ENCODE measurements around the gene CFAP61.

Gene CFAP61

GRCh38 chr20:20031790-20032189 lies 20.5 kb upstream of the CFAP61 start:
- no peak for DNase-seq (ENCODE audit: low read depth in 2 of 2)

DNA sequence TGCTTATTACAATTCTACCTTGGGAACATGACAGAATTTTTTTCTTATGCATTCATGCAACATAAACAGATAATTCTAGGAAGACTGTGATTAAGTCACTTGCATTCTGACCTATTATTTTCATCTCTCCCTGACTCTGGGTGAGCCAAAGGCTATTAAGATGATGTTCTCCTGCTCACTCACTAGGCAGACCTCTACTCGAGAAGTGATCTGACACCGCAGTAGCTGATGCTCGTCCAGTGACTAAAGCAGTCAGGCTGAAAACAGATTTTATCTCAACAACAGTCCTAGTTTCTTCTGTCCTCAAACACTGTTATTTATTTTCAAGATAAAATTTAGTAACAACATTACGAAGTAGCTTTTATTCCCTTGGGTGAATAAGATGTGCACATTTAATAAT lies 17.8 kb upstream of the CFAP61 start:
- DNase-seq (ENCODE audit: low read depth in 2 of 2), result no peak

DNA sequence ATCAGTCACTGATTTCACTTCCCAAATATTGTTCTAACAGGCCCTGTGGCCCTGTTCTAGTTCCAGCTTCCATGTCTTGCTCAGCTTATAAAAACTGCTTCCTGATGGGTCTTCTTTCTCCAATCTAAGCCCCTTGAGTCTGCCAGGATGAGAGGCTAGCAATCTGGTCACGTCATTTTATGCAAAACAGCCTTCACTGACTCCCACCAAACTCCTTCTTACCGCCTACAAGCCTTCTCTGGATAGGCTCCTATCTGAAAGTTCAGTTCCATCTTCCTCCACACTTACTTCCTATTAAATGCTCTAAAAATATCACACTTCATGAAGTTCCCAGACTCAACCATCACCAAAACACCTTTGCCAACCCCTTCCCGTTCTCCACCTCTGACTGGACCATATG lies 15.6 kb upstream of the CFAP61 start:
- DNase-seq (ENCODE audit: low read depth in 2 of 2), result no peak

DNA sequence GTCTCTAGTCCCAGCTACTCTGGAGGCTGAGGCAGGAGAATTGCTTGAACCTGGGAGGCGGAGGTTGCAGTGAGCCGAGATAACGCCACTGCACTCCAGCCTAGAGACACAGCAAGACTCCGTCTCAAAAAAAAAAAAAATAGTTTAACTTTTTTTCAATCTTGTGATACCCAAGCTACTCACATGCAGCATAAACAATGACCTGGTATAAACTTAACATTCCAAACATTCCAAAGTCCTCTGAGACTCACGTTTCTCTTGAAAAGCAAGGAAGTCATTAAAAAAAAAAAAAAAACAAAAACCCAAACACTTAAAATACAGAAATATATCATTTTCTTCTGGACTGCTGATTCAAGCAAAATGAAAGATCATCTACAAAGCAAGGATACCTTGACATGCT lies 14.4 kb upstream of the CFAP61 start:
- no peak for DNase-seq (ENCODE audit: low read depth in 2 of 2)

- no peak for DNase-seq (ENCODE audit: low read depth in 2 of 2)
Observed at GRCh38 chr20:20038586-20038985, 13.7 kb upstream of the CFAP61 start.

DNA sequence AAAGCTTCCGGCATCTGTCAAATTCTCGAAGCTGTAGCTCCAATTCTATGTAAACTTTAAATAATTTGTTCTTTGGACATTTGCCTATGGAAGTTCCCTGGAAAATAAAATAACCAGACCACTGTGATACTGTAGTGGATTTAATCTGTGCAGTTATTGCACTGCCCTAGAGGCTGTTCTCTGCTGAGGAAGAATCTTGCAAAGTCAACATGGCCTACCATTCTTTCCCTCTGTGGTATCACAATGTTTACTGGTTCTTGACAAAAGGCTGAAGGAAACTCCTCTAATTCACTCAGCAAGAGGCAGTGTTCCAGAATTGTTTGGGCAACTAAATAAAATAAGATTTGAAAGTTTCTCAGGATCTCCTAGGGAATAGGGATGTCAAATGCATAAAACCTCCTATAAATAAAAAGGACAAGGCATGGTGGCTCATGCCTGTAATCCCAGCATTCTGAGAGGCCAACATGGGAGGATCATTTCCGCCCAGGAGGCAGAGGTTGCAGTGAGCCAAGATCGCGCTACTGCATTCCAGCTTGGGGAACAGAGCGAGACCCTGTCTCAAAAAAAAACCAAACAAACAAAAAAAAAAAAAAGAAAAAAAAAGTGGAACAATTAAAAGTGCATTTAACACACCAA lies 12.5 kb upstream of the CFAP61 start:
- DNase-seq (ENCODE audit: low read depth in 2 of 2), result no peak

DNA sequence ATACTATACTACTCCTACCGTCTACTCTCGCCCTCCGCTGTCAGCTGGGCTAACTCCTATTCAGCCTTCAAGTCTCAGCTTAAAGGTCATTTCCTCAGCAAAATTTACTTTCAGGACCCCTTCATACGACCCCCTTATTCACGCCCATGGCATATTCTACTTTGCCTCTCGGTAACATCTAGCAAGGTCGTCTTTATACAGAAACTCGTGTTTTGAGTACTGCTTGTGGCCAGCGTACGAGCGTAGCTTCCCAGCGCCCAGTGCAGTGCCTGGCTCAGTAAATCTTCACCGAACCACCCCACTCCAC lies 612 bp upstream of the CFAP61 start:
- no peak for DNase-seq (ENCODE audit: low read depth in 2 of 2)

- no peak for DNase-seq (ENCODE audit: low read depth in 2 of 2)
Observed at GRCh38 chr20:20060234-20060998, 8.1 kb downstream of the CFAP61 start.

GRCh38 chr20:20063941-20064702 lies 11.8 kb downstream of the CFAP61 start:
- DNase-seq (ENCODE audit: low read depth in 2 of 2), result no peak

- no peak for DNase-seq (ENCODE audit: low read depth in 2 of 2)
Observed at GRCh38 chr20:20065361-20065760, 13.0 kb downstream of the CFAP61 start.

DNA sequence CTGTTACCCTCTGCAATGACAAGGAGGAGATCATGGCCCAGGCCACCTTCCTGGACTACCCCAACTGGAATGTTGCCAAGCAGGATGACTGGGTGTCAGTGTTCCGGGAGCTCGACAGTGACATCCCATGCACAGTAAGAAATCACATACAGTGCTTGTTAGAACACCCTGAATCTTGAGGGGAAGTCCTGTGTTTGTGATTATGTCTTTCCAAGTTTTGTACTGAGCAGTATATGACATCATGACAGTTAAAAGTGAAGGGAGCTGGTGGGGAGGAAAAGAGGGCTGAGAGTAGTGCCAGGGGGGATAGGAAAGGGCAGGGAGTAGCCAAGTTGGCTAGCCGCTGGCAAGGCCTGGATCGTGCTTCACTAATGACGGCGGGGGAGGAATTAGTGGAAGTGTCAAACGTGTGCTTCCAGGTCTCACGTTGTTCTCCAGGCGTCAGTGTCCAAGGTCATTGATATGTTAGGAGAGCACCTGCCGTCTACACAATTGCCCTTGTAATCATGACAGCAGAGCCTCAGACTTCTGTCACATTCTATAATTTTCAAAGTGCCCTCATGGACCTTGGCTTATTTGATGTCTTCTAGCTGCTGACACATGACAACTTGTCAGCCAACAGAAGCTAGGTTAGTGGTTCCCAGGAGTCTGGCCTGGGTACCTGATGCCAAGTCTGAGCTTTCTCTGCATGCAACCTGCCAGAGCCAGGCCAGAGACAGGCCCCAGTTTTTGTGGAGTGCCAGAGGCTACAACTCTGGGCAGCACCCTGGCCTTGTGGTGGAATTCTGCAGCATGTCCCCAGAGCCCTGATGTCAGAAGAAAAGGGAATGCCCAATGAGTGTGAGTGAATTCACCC lies 18.8 kb downstream of the CFAP61 start:
- no peak for DNase-seq (ENCODE audit: low read depth in 2 of 2)

- no peak for DNase-seq (ENCODE audit: low read depth in 2 of 2)
Observed at GRCh38 chr20:20073801-20074371, 21.6 kb downstream of the CFAP61 start.

DNA sequence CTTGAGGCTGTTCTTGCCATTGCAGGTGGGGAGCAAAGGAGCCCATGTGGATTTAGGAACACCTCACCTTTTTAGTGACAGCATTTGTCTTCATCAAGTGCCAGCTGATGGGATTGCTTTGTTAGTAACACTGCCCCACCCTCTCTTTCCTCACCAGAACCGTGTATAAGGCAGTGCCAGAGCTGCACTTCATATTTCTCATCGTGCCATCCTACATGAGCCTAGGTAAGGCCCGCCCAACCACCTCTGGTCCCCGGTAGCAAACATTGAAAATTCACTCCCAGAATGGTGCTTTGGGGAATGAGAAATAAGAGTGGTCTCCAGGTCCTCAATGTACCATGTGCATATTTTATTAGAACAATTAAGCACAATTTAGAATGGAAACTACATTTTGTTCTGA lies 22.7 kb downstream of the CFAP61 start:
- no peak for DNase-seq (ENCODE audit: low read depth in 2 of 2)

DNA sequence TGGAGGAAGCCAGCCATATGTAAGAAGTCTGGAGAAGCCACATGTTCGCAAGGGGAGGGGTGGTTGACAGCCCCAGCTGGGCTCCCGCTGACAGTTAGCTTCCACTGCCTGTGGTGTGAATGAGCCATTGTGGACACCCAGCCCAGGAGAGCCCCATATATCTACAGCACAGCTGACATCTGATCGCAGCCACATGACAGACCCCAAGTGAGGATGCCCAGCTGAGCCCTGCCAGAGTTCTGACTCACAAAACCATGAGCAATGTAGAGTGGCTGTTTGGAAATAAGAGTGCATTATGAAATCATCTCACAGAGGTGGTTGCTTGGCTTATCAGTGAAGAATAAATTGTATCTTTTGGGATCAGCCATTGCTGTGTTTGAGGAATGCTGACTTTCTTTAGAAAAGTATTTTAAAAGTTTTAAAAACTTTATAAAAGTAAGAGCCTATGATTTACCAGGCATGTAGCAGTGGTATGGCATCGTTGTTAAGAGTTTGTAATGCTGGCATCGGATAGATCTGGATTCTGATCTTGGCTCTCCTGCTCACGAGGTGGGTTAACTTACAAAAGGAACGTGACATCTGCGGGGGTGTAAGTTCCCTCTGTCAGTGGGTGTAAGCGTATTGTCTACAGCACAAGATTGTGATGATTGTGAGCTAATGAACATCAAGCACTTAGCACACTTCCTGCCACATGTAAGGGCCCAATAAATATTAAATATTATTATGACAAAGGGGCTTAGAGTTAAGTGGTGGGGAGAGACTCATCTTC lies 24.1 kb downstream of the CFAP61 start:
- no peak for DNase-seq (ENCODE audit: low read depth in 2 of 2)

GRCh38 chr20:20078041-20078440 lies 25.7 kb downstream of the CFAP61 start:
- no peak for DNase-seq (ENCODE audit: low read depth in 2 of 2)

DNA sequence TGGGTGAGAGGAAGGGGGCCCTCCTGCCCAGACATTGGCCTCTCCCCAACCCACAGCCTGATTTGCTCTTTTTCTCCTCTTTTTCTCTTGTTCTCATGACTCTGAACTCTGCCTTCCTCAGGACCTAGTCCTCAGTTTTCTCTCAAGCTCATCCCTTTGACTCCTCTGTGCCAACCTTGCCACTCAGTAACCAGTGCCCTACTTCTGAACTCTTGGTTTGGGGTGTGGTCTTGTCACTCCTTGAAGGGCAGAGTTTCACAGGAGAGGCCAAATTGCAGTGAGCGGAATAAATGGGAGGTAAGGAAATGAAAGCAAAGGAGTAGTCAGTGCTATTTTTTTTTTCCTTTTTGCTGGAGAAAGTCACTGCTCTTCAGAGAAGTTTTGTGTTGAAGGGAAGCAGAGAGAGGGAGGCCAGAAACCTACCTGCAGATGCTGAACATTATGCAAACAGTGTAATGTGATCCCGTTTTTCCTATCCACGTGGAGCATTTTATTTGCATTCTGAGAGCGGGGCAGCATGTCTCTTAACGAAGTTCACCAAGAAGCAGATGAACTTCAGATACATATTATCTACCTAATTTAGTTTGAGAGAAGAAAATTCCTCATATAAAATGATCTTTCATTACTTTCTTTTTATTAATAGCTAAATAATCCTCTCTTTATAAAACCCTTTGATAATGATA lies 26.9 kb downstream of the CFAP61 start:
- no peak for DNase-seq (ENCODE audit: low read depth in 2 of 2)

DNA sequence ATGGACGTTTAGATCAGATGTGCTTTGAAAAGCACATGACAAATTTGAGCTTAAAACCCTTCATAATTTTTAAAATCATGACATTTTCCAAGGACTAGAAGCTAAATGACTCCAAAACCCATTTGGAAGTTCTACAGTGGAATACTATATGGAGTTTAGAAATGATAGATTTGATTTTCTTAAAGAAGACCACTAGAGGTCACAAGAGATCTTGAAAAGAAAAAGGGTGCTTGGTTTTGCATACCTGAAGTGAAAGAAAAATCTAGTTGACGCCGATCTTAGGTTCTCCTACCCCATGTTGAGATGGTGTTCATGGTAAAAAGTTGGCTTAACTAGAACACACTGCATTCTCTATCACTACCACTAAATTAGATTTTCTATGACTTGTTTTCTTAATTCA lies 31.5 kb downstream of the CFAP61 start:
- DNase-seq (ENCODE audit: low read depth in 2 of 2), result no peak

DNA sequence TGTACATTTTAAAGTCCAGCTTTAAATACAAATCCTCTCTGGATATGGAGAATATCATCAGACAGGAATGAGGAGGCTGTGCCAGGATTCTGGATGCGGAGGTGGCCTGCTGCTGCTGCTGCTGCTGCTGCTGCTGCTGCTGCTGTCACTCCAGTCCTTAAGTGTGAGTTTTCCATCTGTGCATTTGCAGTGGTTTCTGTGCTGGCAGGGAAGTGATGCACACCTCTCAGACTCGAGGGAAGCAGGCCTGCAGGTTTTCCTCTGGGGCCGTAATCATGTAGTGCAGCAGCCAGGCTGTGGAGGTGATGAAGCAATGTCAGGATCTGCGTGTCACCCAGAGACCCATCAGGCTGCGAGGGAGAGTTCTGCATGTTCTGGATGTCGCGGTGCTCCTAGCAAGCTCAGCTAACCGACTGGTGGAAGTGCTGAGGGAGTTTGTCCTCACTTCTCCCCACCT lies 32.0 kb downstream of the CFAP61 start:
- no peak for DNase-seq (ENCODE audit: low read depth in 2 of 2)

GRCh38 chr20:20085071-20085470 lies 32.7 kb downstream of the CFAP61 start:
- DNase-seq (ENCODE audit: low read depth in 2 of 2), result no peak

GRCh38 chr20:20085812-20086211 lies 33.5 kb downstream of the CFAP61 start:
- DNase-seq (ENCODE audit: low read depth in 2 of 2), result no peak
